Measurements from ENCODE around the gene CAMK2B. TPM values are rescaled to one million over a fixed set of nuclear protein-coding genes. Genes with fewer than 3 reads are reported as not detected.

The CAMK2B gene
- polyA plus RNA-seq, 2 of the 4 experiments (the other 2 are of a cell fraction) = 0.17 TPM; not detected in 1

DNA sequence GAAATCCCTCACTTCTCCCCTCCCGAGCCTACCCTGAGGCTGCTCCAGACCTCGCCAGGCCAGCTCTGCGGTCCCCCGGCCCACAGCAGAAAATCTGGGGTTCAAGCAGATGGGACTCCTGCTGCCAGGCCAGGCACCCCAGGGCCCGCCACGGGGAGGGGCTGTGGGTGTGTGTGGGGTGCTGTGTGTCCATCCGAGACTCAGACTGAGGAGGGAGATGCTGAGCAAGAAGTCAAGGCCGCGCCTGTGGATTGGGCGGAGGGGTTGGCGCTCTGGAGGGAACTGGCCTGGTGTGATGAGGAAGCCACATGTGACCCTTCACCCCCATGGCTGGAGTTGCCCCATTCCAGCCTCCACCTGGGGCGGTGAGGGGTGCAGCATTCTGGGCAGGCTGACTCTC, 73.5 kb downstream of the CAMK2B start:
- no peak for DNase-seq (ENCODE audit: low read depth in 1 of 2, low spot score in 1 of 2)
- no peak for TF ChIP-seq CBX8 (IDR thresholded peaks at IDR 0.05)
- no peak for TF ChIP-seq MAFK (IDR thresholded peaks at IDR 0.05; ENCODE audit: partially characterized antibody)
- no peak for TF ChIP-seq HOXA7 (CRISPR knock-in tag; IDR thresholded peaks at IDR 0.05)
- no peak for TF ChIP-seq TP53 (CRISPR knock-in tag; IDR thresholded peaks at IDR 0.05)
- TF ChIP-seq CEBPB (IDR thresholded peaks at IDR 0.05) = no peak
- TF ChIP-seq, protein P1, sequence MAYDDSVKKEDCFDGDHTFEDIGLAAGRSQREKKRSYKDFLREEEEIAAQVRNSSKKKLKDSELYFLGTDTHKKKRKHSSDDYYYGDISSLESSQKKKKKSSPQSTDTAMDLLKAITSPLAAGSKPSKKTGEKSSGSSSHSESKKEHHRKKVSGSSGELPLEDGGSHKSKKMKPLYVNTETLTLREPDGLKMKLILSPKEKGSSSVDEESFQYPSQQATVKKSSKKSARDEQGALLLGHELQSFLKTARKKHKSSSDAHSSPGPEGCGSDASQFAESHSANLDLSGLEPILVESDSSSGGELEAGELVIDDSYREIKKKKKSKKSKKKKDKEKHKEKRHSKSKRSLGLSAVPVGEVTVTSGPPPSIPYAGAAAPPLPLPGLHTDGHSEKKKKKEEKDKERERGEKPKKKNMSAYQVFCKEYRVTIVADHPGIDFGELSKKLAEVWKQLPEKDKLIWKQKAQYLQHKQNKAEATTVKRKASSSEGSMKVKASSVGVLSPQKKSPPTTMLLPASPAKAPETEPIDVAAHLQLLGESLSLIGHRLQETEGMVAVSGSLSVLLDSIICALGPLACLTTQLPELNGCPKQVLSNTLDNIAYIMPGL (CRISPR knock-in tag; IDR thresholded peaks at IDR 0.05; ENCODE audit: borderline replicate concordance) = no peak
- no peak for TF ChIP-seq NPAS2 (CRISPR knock-in tag; IDR thresholded peaks at IDR 0.05; ENCODE audit: borderline replicate concordance)
- no peak for TF ChIP-seq TFCP2L1 (CRISPR knock-in tag; IDR thresholded peaks at IDR 0.05)
- no peak for TF ChIP-seq BHLHE40 (IDR thresholded peaks at IDR 0.05; ENCODE audit: low read depth, low read length)
- no peak for TF ChIP-seq CHD2 (IDR thresholded peaks at IDR 0.05; ENCODE audit: low read length, partially characterized antibody)
- no peaks in the 10 kb centered on the region for H3K9me3 ChIP-seq
- H3K4me3 ChIP-seq = no peak overlapping the region
- H3K4me1 ChIP-seq = no peaks in the 10 kb centered on the region
- ATAC-seq = no peak
- ChIA-PET POLR2A (no interaction called here), CTCF (interaction anchor here (1.4 to 3.6 kb wide), 3 partner anchors 9 to 313 kb away, joined by 3 to 25 read pairs (median 5); no protein-coding TSS in a partner anchor)
- FAIRE-seq = no peak
- no peak overlapping the region for H3K4me2 ChIP-seq
- H3K27ac ChIP-seq = no peak overlapping the region
- WGBS (ENCODE audit: missing lambda C conversion rate) = 68% methylated on average over 10 of the region's 12 CpGs

DNA sequence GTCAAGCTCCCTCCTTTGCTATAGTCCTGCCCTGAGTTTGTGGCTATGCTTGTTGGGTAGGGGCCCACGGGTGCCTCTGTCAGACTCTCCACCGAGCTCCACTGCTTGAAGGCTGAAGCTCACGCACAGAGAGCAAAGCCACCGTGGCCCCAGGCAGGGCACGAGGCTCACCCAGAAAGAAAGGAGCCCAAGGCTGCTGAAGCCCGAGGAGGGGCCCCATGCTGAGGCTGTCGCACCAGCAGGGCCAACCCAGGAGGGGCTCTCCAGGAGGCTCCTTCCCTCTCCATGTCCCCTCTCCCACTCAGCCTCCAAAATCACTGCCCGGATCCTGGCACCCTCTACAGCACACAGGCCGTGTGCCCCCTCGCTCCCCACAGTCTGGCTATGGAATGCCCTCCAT, 74.1 kb downstream of the CAMK2B start:
- Histone ChIP-seq H3K9me3 (no peaks in the 10 kb centered on the region), H3K4me1 (no peaks in the 10 kb centered on the region), H3K4me2 (no peak overlapping the region), H3K4me3 (no peak overlapping the region), H3K27ac (no peak overlapping the region)
- CTCF ChIA-PET = interaction anchor here (0.9 to 3.6 kb wide), 4 partner anchors 9 to 314 kb away, joined by 3 to 25 read pairs (median 4); no protein-coding TSS in a partner anchor
- ATAC-seq = peak in 1 of 2 experiments; percentile 16; a peak in 1 of 6 replicates
- no peak for DNase-seq (ENCODE audit: low read depth in 1 of 2, low spot score in 1 of 2)
- POLR2A ChIA-PET = no interaction called here
- FAIRE-seq = no peak
- 46% methylated on average over 5 of the region's 10 CpGs for WGBS (ENCODE audit: missing lambda C conversion rate)
- TF ChIP-seq, protein P2, sequence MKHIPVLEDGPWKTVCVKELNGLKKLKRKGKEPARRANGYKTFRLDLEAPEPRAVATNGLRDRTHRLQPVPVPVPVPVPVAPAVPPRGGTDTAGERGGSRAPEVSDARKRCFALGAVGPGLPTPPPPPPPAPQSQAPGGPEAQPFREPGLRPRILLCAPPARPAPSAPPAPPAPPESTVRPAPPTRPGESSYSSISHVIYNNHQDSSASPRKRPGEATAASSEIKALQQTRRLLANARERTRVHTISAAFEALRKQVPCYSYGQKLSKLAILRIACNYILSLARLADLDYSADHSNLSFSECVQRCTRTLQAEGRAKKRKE (CRISPR knock-in tag; IDR thresholded peaks at IDR 0.05; ENCODE audit: low read depth) = no peak
- TF ChIP-seq HOXA7 (CRISPR knock-in tag; IDR thresholded peaks at IDR 0.05) (no peak), SMC3 (IDR thresholded peaks at IDR 0.05) (no peak), KDM5A (IDR thresholded peaks at IDR 0.05) (no peak), RCOR1 (IDR thresholded peaks at IDR 0.05; ENCODE audit: low read depth, low read length) (no peak), TP53 (CRISPR knock-in tag; IDR thresholded peaks at IDR 0.05) (no peak)

DNA sequence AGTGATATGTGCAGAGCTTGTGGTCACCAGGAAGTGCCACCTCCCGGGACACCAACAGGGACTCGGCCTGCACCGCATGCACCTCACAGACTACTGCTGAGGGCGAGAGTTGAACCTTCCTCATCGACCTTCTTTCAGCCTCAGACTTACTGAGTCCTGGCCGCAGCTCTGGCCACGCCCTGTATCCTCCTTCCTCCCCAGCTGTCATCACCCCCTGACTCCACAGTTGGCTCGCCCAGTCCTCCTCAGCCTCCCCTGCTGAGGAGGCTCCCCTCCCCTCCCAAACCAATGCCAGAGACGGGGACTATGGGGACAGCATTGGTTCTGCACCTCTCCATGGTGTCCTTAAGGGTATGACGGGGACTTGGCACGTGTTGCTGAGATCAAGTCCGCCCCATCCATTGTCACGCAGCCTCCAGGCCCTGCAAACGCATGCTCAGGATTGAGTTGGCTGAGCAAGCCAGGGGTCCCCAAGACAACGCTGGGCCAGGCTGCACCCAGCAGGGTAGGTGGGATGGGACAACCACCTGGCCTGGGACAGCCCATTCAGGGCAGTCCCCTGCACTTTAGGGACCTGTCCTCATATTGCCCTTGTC, 75.7 kb downstream of the CAMK2B start:
- POLR2A ChIA-PET = no interaction called here
- FAIRE-seq = no peak

More for the DNA sequence above, 75.7 kb downstream of the CAMK2B start:
- H3K4me3 ChIP-seq = no peak overlapping the region
- no peaks in the 10 kb centered on the region for H3K4me1 ChIP-seq
- H3K27ac ChIP-seq = no peak overlapping the region
- H3K4me2 ChIP-seq = no peak overlapping the region
- CTCF ChIA-PET = interaction anchor here (1.2 kb wide), 1 partner anchor 9 kb away, joined by 3 read pairs; no protein-coding TSS in a partner anchor
- no peak for TF ChIP-seq CBX2 (IDR thresholded peaks at IDR 0.05; ENCODE audit: borderline replicate concordance, low read depth)
- no peak for TF ChIP-seq CHD2 (IDR thresholded peaks at IDR 0.05; ENCODE audit: low read length, partially characterized antibody)
- no peak for TF ChIP-seq HOXB5 (CRISPR knock-in tag; IDR thresholded peaks at IDR 0.05)
- no peak for TF ChIP-seq MAZ (IDR thresholded peaks at IDR 0.05; ENCODE audit: borderline replicate concordance, low read depth, low read length)
- no peak for TF ChIP-seq KDM1A (IDR thresholded peaks at IDR 0.05; ENCODE audit: low read depth)
- TF ChIP-seq, protein P3, sequence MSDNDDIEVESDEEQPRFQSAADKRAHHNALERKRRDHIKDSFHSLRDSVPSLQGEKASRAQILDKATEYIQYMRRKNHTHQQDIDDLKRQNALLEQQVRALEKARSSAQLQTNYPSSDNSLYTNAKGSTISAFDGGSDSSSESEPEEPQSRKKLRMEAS (IDR thresholded peaks at IDR 0.05) = no peak
- TF ChIP-seq, protein P4, sequence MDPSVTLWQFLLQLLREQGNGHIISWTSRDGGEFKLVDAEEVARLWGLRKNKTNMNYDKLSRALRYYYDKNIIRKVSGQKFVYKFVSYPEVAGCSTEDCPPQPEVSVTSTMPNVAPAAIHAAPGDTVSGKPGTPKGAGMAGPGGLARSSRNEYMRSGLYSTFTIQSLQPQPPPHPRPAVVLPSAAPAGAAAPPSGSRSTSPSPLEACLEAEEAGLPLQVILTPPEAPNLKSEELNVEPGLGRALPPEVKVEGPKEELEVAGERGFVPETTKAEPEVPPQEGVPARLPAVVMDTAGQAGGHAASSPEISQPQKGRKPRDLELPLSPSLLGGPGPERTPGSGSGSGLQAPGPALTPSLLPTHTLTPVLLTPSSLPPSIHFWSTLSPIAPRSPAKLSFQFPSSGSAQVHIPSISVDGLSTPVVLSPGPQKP (IDR thresholded peaks at IDR 0.05; ENCODE audit: low read depth, low read length) = no peak
- no peak for TF ChIP-seq CEBPB (IDR thresholded peaks at IDR 0.05)
- TF ChIP-seq, protein P5, sequence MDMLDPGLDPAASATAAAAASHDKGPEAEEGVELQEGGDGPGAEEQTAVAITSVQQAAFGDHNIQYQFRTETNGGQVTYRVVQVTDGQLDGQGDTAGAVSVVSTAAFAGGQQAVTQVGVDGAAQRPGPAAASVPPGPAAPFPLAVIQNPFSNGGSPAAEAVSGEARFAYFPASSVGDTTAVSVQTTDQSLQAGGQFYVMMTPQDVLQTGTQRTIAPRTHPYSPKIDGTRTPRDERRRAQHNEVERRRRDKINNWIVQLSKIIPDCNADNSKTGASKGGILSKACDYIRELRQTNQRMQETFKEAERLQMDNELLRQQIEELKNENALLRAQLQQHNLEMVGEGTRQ (IDR thresholded peaks at IDR 0.05) = no peak
- DNase-seq (ENCODE audit: low read depth in 1 of 2, low spot score in 1 of 2) (no peak), ATAC-seq (peak in 1 of 2 experiments; percentile 14; a peak in 1 of 6 replicates)
- H3K9me3 ChIP-seq = no peaks in the 10 kb centered on the region
- WGBS (ENCODE audit: missing lambda C conversion rate) = 65% methylated on average over 15 of the region's 15 CpGs
